Measurements from ENCODE around the gene MMRN2.

DNA sequence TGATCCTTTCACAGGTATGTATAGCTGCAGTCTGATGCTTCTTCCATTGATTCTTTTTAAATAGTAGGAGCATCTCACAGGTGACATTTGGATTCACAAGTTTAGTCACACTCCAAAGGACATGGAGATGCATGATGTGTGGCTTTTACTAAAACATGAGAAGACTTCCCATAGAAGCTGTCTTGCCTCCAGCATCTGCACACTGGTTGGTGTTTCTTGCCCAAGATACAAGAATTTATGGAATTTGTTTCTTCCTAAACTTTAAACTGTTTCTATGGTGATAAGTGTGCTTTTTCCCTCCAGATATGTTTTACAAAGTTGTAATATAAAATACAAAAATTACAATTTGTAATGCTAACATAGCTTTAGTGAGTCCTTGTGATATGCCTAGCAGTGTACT is 35.0 kb upstream of the MMRN2 start:
- TF ChIP-seq, protein P1, sequence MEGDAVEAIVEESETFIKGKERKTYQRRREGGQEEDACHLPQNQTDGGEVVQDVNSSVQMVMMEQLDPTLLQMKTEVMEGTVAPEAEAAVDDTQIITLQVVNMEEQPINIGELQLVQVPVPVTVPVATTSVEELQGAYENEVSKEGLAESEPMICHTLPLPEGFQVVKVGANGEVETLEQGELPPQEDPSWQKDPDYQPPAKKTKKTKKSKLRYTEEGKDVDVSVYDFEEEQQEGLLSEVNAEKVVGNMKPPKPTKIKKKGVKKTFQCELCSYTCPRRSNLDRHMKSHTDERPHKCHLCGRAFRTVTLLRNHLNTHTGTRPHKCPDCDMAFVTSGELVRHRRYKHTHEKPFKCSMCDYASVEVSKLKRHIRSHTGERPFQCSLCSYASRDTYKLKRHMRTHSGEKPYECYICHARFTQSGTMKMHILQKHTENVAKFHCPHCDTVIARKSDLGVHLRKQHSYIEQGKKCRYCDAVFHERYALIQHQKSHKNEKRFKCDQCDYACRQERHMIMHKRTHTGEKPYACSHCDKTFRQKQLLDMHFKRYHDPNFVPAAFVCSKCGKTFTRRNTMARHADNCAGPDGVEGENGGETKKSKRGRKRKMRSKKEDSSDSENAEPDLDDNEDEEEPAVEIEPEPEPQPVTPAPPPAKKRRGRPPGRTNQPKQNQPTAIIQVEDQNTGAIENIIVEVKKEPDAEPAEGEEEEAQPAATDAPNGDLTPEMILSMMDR (conservative IDR thresholded peaks at IDR 0.05; ENCODE audit: low read length): no peak
- TF ChIP-seq EZH2phosphoT487 (IDR thresholded peaks at IDR 0.05; ENCODE audit: borderline replicate concordance, low read depth, low read length): no peak

Measured in OCI-LY7 (cell line).